GM12878 (cell line): ENCODE measurements around the gene C5.

Experiments used
- ATF2 ChIP-seq: IDR thresholded peaks from 2 replicates; pipeline ENCODE4 v1.6.1; 2012; ENCODE audit warnings: low read length, inconsistent platforms
- CHD2 ChIP-seq: IDR thresholded peaks from 2 replicates; pipeline ENCODE4 v1.6.1; 2011; ENCODE audit warnings: low read depth, low read length, improper control_type of control experiment, borderline replicate concordance
- CTCF ChIP-seq, 3 experiments: IDR thresholded peaks in 2 of 3; conservative IDR thresholded peaks in 1 of 3; 2 replicates each; pipeline ENCODE4 v1.5.1; 2011; ENCODE audit warnings: low read depth in 3 of 3, low read length in 3 of 3, mild to moderate bottlenecking in 3 of 3, control low read depth in 2 of 3, moderate library complexity in 2 of 3, inconsistent platforms in 1 of 3, mixed read lengths in 1 of 3; ENCODE audit not compliant: control insufficient read depth in 2 of 3, insufficient read depth in 1 of 3; ENCODE audit errors: extremely low read depth in 1 of 3
- YBX1 ChIP-seq: fragments of 450-650 bp; IDR thresholded peaks from 2 replicates; pipeline ENCODE4 v1.6.1; 2016; ENCODE audit warnings: antibody characterized with exemption

GRCh38 chr9:120951960-120952618 is 98.0 kb downstream of the C5 start:
- TF ChIP-seq ATF2 (no peak), CTCF (IDR thresholded peaks at IDR 0.05 in 2 of 3, conservative IDR thresholded peaks at IDR 0.05 in 1 of 3; ENCODE audit: control insufficient read depth in 2 of 3, extremely low read depth in 1 of 3, insufficient read depth in 1 of 3, low read depth in 3 of 3, low read length in 3 of 3) (no peak), YBX1 (no peak), CHD2 (no peak)
